ENCODE measurements around the gene DUS1L. TPM values are rescaled to one million over a fixed set of nuclear protein-coding genes. Genes with fewer than 3 reads are reported as not detected.

The DUS1L gene
- total RNA-seq, 1 donor from 2014 or later = 78.4 TPM

GRCh38 chr17:82087961-82088837 lies 22.6 kb upstream of the DUS1L start:
- ATAC-seq = no peak

- no peak for ATAC-seq
These were observed 21.6 kb upstream of the DUS1L start for GRCh38 chr17:82086941-82087906.

- no peak for ATAC-seq
These were observed 20.5 kb upstream of the DUS1L start for GRCh38 chr17:82085931-82086764.

GRCh38 chr17:82085031-82085861 lies 19.6 kb upstream of the DUS1L start:
- ATAC-seq = no peak

GRCh38 chr17:82084373-82085030 lies 18.9 kb upstream of the DUS1L start:
- ATAC-seq = no peak

- no peak for ATAC-seq
These were observed 18.1 kb upstream of the DUS1L start for GRCh38 chr17:82083533-82084359.

- ATAC-seq = no peak
These were observed 17.4 kb upstream of the DUS1L start for GRCh38 chr17:82083009-82083408.

- no peak for ATAC-seq
These were observed 16.9 kb upstream of the DUS1L start for GRCh38 chr17:82082456-82082855.

- no peak for ATAC-seq
These were observed 16.4 kb upstream of the DUS1L start for GRCh38 chr17:82081966-82082365.

- no peak for ATAC-seq
These were observed 15.9 kb upstream of the DUS1L start for GRCh38 chr17:82081546-82081945.

- no peak for ATAC-seq
These were observed 15.3 kb upstream of the DUS1L start for GRCh38 chr17:82080789-82081464.

- ATAC-seq = no peak
These were observed 14.6 kb upstream of the DUS1L start for GRCh38 chr17:82080048-82080788.

GRCh38 chr17:82079001-82079677 lies 13.5 kb upstream of the DUS1L start:
- no peak for ATAC-seq

- no peak for ATAC-seq
These were observed 12.8 kb upstream of the DUS1L start for GRCh38 chr17:82078433-82078832.

GRCh38 chr17:82077617-82078358 lies 12.2 kb upstream of the DUS1L start:
- no peak for ATAC-seq

GRCh38 chr17:82076785-82077591 lies 11.4 kb upstream of the DUS1L start:
- ATAC-seq = peak; percentile 10

All from esophagus mucosa (tissue), 1 donor.